OCI-LY1 (cell line): ENCODE measurements around the gene WNK1.

Experiments
- CTCF ChIP-seq: fragments of 200-600 bp; sonication (generic), shearing (Covaris generic); IDR thresholded peaks from 2 replicates; pipeline ENCODE4 v1.5.1; 2017; ENCODE audit warnings: mild to moderate bottlenecking, antibody characterized with exemption, low read length, moderate library complexity, mixed read lengths
- EZH2 ChIP-seq: fragments of 200-600 bp; sonication (generic), shearing (Covaris generic); IDR thresholded peaks from 2 replicates; pipeline ENCODE4 v1.8.0; 2017; ENCODE audit warnings: borderline replicate concordance, mixed run types, mild to moderate bottlenecking, antibody characterized with exemption, low read length, moderate library complexity, mixed read lengths

GRCh38 chr12:936377-937345 lies 184.3 kb downstream of the WNK1 start:
- TF ChIP-seq EZH2 (no peak), CTCF (no peak)
